ENCODE measurements around the gene OR4K1. TPM values are rescaled to one million over a fixed set of nuclear protein-coding genes. Genes with fewer than 3 reads are reported as not detected.
"Not testable (repeated sequence)": the region's sequence is repeated elsewhere in the genome, so short reads cannot be mapped to it uniquely, and the experiment has no call there.

The OR4K1 gene
- total RNA-seq, 2 donors from 2014 or later, result not detected

GRCh38 chr14:19947413-19948090 is 16.8 kb downstream of the OR4K1 start:
- Histone ChIP-seq H3K27ac (no peak overlapping the region), H3K4me3 (no peak overlapping the region), H3K4me1 (no peaks in the 10 kb centered on the region), H3K9me3 (no peaks in the 10 kb centered on the region), H3K27me3 (no peaks in the 10 kb centered on the region), H3K36me3 (no peaks in the 10 kb centered on the region)
- DNase-seq (ENCODE audit: low spot score), result no peak
- no peak for TF ChIP-seq CTCF (IDR thresholded peaks at IDR 0.05)

GRCh38 chr14:19949218-19949617 is 18.5 kb downstream of the OR4K1 start:
- Histone ChIP-seq H3K36me3 (no peaks in the 10 kb centered on the region), H3K9me3 (no peaks in the 10 kb centered on the region), H3K4me3 (no peak overlapping the region), H3K27ac (no peak overlapping the region), H3K4me1 (no peaks in the 10 kb centered on the region), H3K27me3 (no peaks in the 10 kb centered on the region)
- TF ChIP-seq CTCF (IDR thresholded peaks at IDR 0.05), result no peak
- DNase-seq (ENCODE audit: low spot score), result no peak

- not testable (repeated sequence) for H3K27me3 ChIP-seq; H3K9me3 ChIP-seq; H3K4me1 ChIP-seq; DNase-seq (ENCODE audit: low spot score); H3K36me3 ChIP-seq; H3K27ac ChIP-seq; H3K4me3 ChIP-seq
These were observed 39.0 kb downstream of the OR4K1 start for GRCh38 chr14:19969735-19970134.

- Histone ChIP-seq H3K9me3 (no peaks in the 10 kb centered on the region), H3K4me1 (no peaks in the 10 kb centered on the region), H3K27me3 (no peaks in the 10 kb centered on the region), H3K36me3 (no peaks in the 10 kb centered on the region), H3K27ac (no peak overlapping the region), H3K4me3 (no peak overlapping the region)
- no peak for TF ChIP-seq CTCF (IDR thresholded peaks at IDR 0.05)
- no peak for DNase-seq (ENCODE audit: low spot score)
These were observed 44.1 kb downstream of the OR4K1 start for GRCh38 chr14:19974844-19975243.

- Histone ChIP-seq H3K27me3 (no peaks in the 10 kb centered on the region), H3K9me3 (no peaks in the 10 kb centered on the region), H3K4me3 (no peak within 1 kb of the TSS), H3K27ac (no peak within 1 kb of the TSS), H3K36me3 (no peaks in the 10 kb centered on the region), H3K4me1 (no peaks in the 10 kb centered on the region)
- no peak for DNase-seq (ENCODE audit: low spot score)
- no peak for TF ChIP-seq CTCF (IDR thresholded peaks at IDR 0.05)
These were observed 44.6 kb downstream of the OR4K1 start, which contains the start of gene OR4K15 for GRCh38 chr14:19975291-19975690. TSS of gene OR4K15 (plus strand) at chr14:19975591. CDS start at chr14:19975591, 0 bp downstream.

Other genes with a start within 250 kb of the OR4K1 start
- not detected for gene OR11H2, start 217.0 kb upstream of the OR4K1 start, total RNA-seq
- not detected for gene OR4Q3, start 187.3 kb upstream of the OR4K1 start, total RNA-seq
- gene OR4M1, start 157.4 kb upstream of the OR4K1 start, total RNA-seq, result not detected
- gene OR4N2, start 127.1 kb upstream of the OR4K1 start, total RNA-seq, result not detected
- not detected for gene OR4K2, start 55.8 kb upstream of the OR4K1 start, total RNA-seq
- not detected for gene OR4K5, start 10.3 kb upstream of the OR4K1 start, total RNA-seq
- not detected for gene OR4K15, start 44.7 kb downstream of the OR4K1 start, total RNA-seq
- gene OR4Q2, start 71.2 kb downstream of the OR4K1 start, total RNA-seq, result not detected
- gene OR4K14, start 88.4 kb downstream of the OR4K1 start, total RNA-seq, result not detected
- gene OR4K13, start 105.1 kb downstream of the OR4K1 start, total RNA-seq, result not detected
- not detected for gene OR4L1, start 129.1 kb downstream of the OR4K1 start, total RNA-seq
- not detected for gene OR4K17, start 179.8 kb downstream of the OR4K1 start, total RNA-seq
- not detected for gene OR4N5, start 207.9 kb downstream of the OR4K1 start, total RNA-seq